Astrocyte (in vitro differentiated cells and primary cell): ENCODE results near the gene CIDEC. TPM values are rescaled to one million over a fixed set of nuclear protein-coding genes. Genes with fewer than 3 reads are reported as not detected.

ENCODE experiments used
- DNase-seq: peaks from one replicate; pipeline ENCODE4 v3.0.0-alpha.2; 2010; ENCODE audit warnings: low read depth
- FAIRE-seq: peaks from 2 replicates; lab custom pipeline; 2011; peaks lifted over from hg19 to GRCh38; lab: Jason Lieb, UNC
- H2AFZ ChIP-seq: 2 replicates; pipeline ENCODE4 v1.6.0; 2012; ENCODE audit warnings: low read depth, low read length, inconsistent platforms
- H3K27ac ChIP-seq: 2 replicates; pipeline ENCODE4 v1.5.1; 2011; ENCODE audit warnings: low read depth, low read length, inconsistent platforms
- H3K27me3 ChIP-seq: 2 replicates; pipeline ENCODE4 v1.6.0; 2011; ENCODE audit warnings: low read length, inconsistent platforms; ENCODE audit not compliant: insufficient read depth
- H3K36me3 ChIP-seq: 2 replicates; pipeline ENCODE4 v1.5.1; 2011; ENCODE audit warnings: low read length, inconsistent platforms; ENCODE audit not compliant: insufficient read depth
- H3K4me1 ChIP-seq: 2 replicates; pipeline ENCODE4 v1.5.1; 2011; ENCODE audit warnings: low read length, inconsistent platforms; ENCODE audit not compliant: insufficient read depth
- H3K4me2 ChIP-seq: 2 replicates; pipeline ENCODE4 v1.6.0; 2012; ENCODE audit warnings: low read length, inconsistent platforms
- H3K4me3 ChIP-seq: 2 replicates; pipeline ENCODE4 v1.5.1; 2011; ENCODE audit warnings: low read depth, mild to moderate bottlenecking, low read length, inconsistent platforms; ENCODE audit not compliant: insufficient read depth
- H3K79me2 ChIP-seq: 2 replicates; pipeline ENCODE4 v1.6.0; 2012; ENCODE audit warnings: mild to moderate bottlenecking, low read length, inconsistent platforms; ENCODE audit not compliant: insufficient read depth
- H3K9ac ChIP-seq: 2 replicates; pipeline ENCODE4 v1.6.0; 2012; ENCODE audit warnings: mild to moderate bottlenecking, low read length, inconsistent platforms
- H3K9me3 ChIP-seq: 2 replicates; pipeline ENCODE4 v1.5.1; 2012; ENCODE audit warnings: low read depth, mild to moderate bottlenecking, low read length, inconsistent platforms; ENCODE audit not compliant: insufficient read depth
- H4K20me1 ChIP-seq: 2 replicates; pipeline ENCODE4 v1.6.0; 2012; ENCODE audit warnings: low read length, inconsistent platforms; ENCODE audit not compliant: insufficient read depth
- H3K27ac Mint-ChIP-seq: one replicate; pipeline ENCODE4 v1.8.0; 2021; ENCODE audit warnings: mild to moderate bottlenecking, mixed read lengths; ENCODE audit not compliant: unreplicated experiment
- H3K27me3 Mint-ChIP-seq: one replicate; pipeline ENCODE4 v1.8.0; 2021; ENCODE audit warnings: low read depth, mixed read lengths; ENCODE audit not compliant: unreplicated experiment
- H3K36me3 Mint-ChIP-seq: one replicate; pipeline ENCODE4 v1.8.0; 2021; ENCODE audit warnings: low read depth, mixed read lengths; ENCODE audit not compliant: unreplicated experiment
- H3K4me1 Mint-ChIP-seq: one replicate; pipeline ENCODE4 v1.8.0; 2021; ENCODE audit warnings: low read depth, mixed read lengths; ENCODE audit not compliant: unreplicated experiment
- H3K4me3 Mint-ChIP-seq: one replicate; pipeline ENCODE4 v1.8.0; 2021; ENCODE audit warnings: mild to moderate bottlenecking, moderate library complexity, mixed read lengths; ENCODE audit not compliant: unreplicated experiment
- H3K9me3 Mint-ChIP-seq: one replicate; pipeline ENCODE4 v1.8.0; 2021; ENCODE audit warnings: mild to moderate bottlenecking, mixed read lengths; ENCODE audit not compliant: unreplicated experiment
- CTCF ChIP-seq: IDR thresholded peaks from 2 replicates; pipeline ENCODE4 v1.5.1; 2011; ENCODE audit warnings: low read depth, mild to moderate bottlenecking, inconsistent platforms, low read length, moderate library complexity; ENCODE audit not compliant: insufficient read depth
- EZH2 ChIP-seq: IDR thresholded peaks from 2 replicates; pipeline ENCODE4 v1.6.1; 2012; ENCODE audit warnings: mild to moderate bottlenecking, low read length, inconsistent platforms; ENCODE audit not compliant: insufficient read depth
- total RNA-seq: library from RNA; stranded (reverse); gene quantifications from 2 replicates; pipeline ENCODE4 v1.2.1, GENCODE V29; 2021

Gene CIDEC
- total RNA-seq, 1 donor from 2014 or later, result not detected

DNA sequence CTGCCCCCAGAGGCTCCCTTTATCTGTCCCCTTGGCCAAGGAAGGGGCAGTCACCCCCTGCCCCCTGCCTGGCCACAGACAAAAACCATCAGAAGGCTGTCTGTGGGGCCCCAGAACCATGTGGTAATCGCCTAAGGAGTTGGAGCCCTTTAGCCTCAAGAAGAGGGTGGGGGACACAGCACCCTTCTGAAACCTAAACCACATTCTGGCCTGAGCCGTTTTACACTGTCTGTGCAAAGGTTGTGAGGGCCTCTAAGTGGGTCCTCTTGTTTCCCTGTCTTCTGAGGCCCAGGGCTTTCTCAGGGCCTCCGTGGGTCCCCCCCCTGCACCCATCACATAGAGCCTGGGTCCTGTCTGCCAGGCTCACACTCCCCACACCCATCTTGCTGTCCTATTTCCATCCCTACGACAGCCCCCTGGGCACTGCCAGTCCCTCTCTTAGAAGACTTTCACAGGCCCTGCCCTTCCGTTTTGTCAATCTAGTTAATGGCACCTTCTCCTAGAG, 18.4 kb downstream of the CIDEC start:
- no peak overlapping the region for H3K4me3 Mint-ChIP-seq
- Histone ChIP-seq H3K4me2 (no peak overlapping the region), H2AFZ (no peak overlapping the region), H3K27me3 (no peaks in the 10 kb centered on the region), H3K4me3 (no peak overlapping the region), H3K4me1 (peaks cover 9% of the 10 kb centered on the region), H3K27ac (no peak overlapping the region), H3K9me3 (no peaks in the 10 kb centered on the region), H3K9ac (no peak overlapping the region), H4K20me1 (no peaks in the 10 kb centered on the region), H3K36me3 (no peaks in the 10 kb centered on the region), H3K79me2 (no peaks in the 10 kb centered on the region)
- H3K4me1 Mint-ChIP-seq, result peaks cover 7% of the 10 kb centered on the region
- no peak for DNase-seq
- H3K27me3 Mint-ChIP-seq, result peaks cover 7% of the 10 kb centered on the region
- no peak overlapping the region for H3K27ac Mint-ChIP-seq
- no peaks in the 10 kb centered on the region for H3K36me3 Mint-ChIP-seq
- no peak for FAIRE-seq
- H3K9me3 Mint-ChIP-seq, result no peaks in the 10 kb centered on the region
- TF ChIP-seq CTCF (no peak), EZH2 (no peak)

DNA sequence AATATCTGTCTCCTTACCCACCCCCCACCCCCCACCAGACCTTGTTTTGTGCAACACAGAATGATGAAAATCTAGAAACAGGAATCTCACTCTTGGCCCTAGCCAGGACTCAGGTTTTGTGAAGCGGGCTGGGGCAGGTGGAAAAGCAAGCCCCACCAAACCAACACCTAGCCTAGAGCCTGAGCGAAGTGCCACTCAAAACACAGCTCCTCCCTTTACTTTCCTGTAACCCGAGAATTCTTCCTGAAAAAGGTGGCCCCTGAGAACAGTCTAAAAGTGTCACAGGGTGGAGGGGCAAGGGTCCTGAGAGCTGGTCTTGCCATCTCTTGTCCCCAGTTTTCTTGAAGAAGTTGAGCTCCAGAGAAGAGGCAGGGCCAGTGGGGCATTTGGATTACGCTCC, 18.9 kb downstream of the CIDEC start:
- no peak overlapping the region for H3K27ac Mint-ChIP-seq
- H2AFZ ChIP-seq, result no peak overlapping the region
- no peaks in the 10 kb centered on the region for H3K9me3 ChIP-seq
- no peak overlapping the region for H3K4me3 ChIP-seq
- no peaks in the 10 kb centered on the region for H3K36me3 ChIP-seq
- peaks cover 7% of the 10 kb centered on the region for H3K27me3 Mint-ChIP-seq
- no peak for DNase-seq
- H3K4me1 ChIP-seq, result peaks cover 9% of the 10 kb centered on the region
- no peak overlapping the region for H3K27ac ChIP-seq
- no peak for TF ChIP-seq EZH2
- TF ChIP-seq CTCF, result no peak
- H3K79me2 ChIP-seq, result no peaks in the 10 kb centered on the region
- peaks cover 7% of the 10 kb centered on the region for H3K4me1 Mint-ChIP-seq
- H3K4me3 Mint-ChIP-seq, result no peak overlapping the region
- no peak overlapping the region for H3K9ac ChIP-seq
- H4K20me1 ChIP-seq, result no peaks in the 10 kb centered on the region
- no peaks in the 10 kb centered on the region for H3K27me3 ChIP-seq
- H3K9me3 Mint-ChIP-seq, result no peaks in the 10 kb centered on the region
- no peaks in the 10 kb centered on the region for H3K36me3 Mint-ChIP-seq
- no peak for FAIRE-seq
- H3K4me2 ChIP-seq, result no peak overlapping the region

- no peak overlapping the region for H2AFZ ChIP-seq
- FAIRE-seq (no peak), DNase-seq (no peak)
- no peaks in the 10 kb centered on the region for H4K20me1 ChIP-seq
- no peak overlapping the region for H3K27ac ChIP-seq
- H3K36me3 ChIP-seq, result no peaks in the 10 kb centered on the region
- no peaks in the 10 kb centered on the region for H3K9me3 ChIP-seq
- H3K4me2 ChIP-seq, result no peak overlapping the region
- no peaks in the 10 kb centered on the region for H3K27me3 ChIP-seq
- H3K9ac ChIP-seq, result no peak overlapping the region
- no peak overlapping the region for H3K4me3 ChIP-seq
- H3K27ac Mint-ChIP-seq, result no peak overlapping the region
- H3K4me1 Mint-ChIP-seq, result peaks cover 6% of the 10 kb centered on the region
- no peaks in the 10 kb centered on the region for H3K9me3 Mint-ChIP-seq
- no peaks in the 10 kb centered on the region for H3K79me2 ChIP-seq
- TF ChIP-seq CTCF (no peak), EZH2 (no peak)
- peaks cover 7% of the 10 kb centered on the region for H3K27me3 Mint-ChIP-seq
- H3K36me3 Mint-ChIP-seq, result no peaks in the 10 kb centered on the region
- H3K4me3 Mint-ChIP-seq, result no peak overlapping the region
- peaks cover 6% of the 10 kb centered on the region for H3K4me1 ChIP-seq
Measured at GRCh38 chr3:9859530-9860025, 20.5 kb downstream of the CIDEC start.
